SK-N-SH (cell line): ENCODE results near the gene HS6ST1. TPM values are rescaled to one million over a fixed set of nuclear protein-coding genes. Genes with fewer than 3 reads are reported as not detected.

Experiments
- CTCF ChIA-PET: fragments of 300-600, 350-600 bp; formaldehyde crosslinking; extraction: SDS; loops from one replicate; lab custom pipeline; 2021; lab: Yijun Ruan, JAX
- POLR2A ChIA-PET: fragments of 350-600 bp; sonication (Branson Sonifier 250); formaldehyde crosslinking; extraction: SDS; loops from one replicate; lab custom pipeline; 2020; ENCODE audit warnings: antibody characterized with exemption, inconsistent platforms; lab: Yijun Ruan, JAX
- DNase-seq: peaks from one replicate; pipeline ENCODE4 v3.0.0; 2012
- H2AFZ ChIP-seq: fragments of 200-600 bp; sonication (generic); 2 replicates; pipeline ENCODE4 v1.8.1; 2016; ENCODE audit warnings: antibody characterized with exemption, mild to moderate bottlenecking, low read depth
- H3F3A ChIP-seq: fragments of 200-600 bp; sonication (generic); replicated peaks from 2 replicates; pipeline ENCODE3; 2016; ENCODE audit warnings: antibody characterized with exemption, mild to moderate bottlenecking; ENCODE audit not compliant: insufficient read depth
- H3K27ac ChIP-seq, 2 experiments: fragments of 200-500 bp in 1 of 2; fragments of 200-600 bp in 1 of 2; sonication (Bioruptor generic) in 1 of 2; sonication (generic), shearing (Covaris generic) in 1 of 2; 2 replicates each; pipeline versions ENCODE4 v1.5.1 to v1.6.1; 2014 to 2016; ENCODE audit warnings: low read depth in 2 of 2, inconsistent platforms in 1 of 2, low read length in 1 of 2, mild to moderate bottlenecking in 1 of 2, mixed read lengths in 1 of 2
- H3K27me3 ChIP-seq: fragments of 200-600 bp; sonication (generic), shearing (Covaris generic); 2 replicates; pipeline ENCODE4 v1.6.1; 2016; ENCODE audit warnings: mixed run types; ENCODE audit not compliant: insufficient read depth
- H3K36me3 ChIP-seq, 2 experiments: fragments of 200-500 bp in 1 of 2; fragments of 200-600 bp in 1 of 2; sonication (Bioruptor generic) in 1 of 2; sonication (generic) in 1 of 2; replicated peaks in 1 of 2; 2 replicates each; pipeline versions ENCODE3 to v1.5.1; 2014 to 2016; ENCODE audit warnings: low read length in 1 of 2, mild to moderate bottlenecking in 1 of 2; ENCODE audit not compliant: insufficient read depth in 2 of 2, control insufficient read depth in 1 of 2
- H3K4me1 ChIP-seq, 2 experiments: fragments of 200-500 bp in 1 of 2; fragments of 200-600 bp in 1 of 2; sonication (Bioruptor generic) in 1 of 2; sonication (generic), shearing (Covaris generic) in 1 of 2; 2 replicates each; pipeline versions ENCODE4 v1.5.1 to v1.6.1; 2014 to 2016; ENCODE audit warnings: low read depth in 1 of 2, low read length in 1 of 2, mixed run types in 1 of 2; ENCODE audit not compliant: insufficient read depth in 2 of 2, control insufficient read depth in 1 of 2
- H3K4me2 ChIP-seq: fragments of 200-600 bp; sonication (generic), shearing (Covaris generic); 2 replicates; pipeline ENCODE4 v1.6.1; 2017; ENCODE audit warnings: mixed run types
- H3K4me3 ChIP-seq, 2 experiments: fragments of 200-500 bp in 1 of 2; fragments of 200-600 bp in 1 of 2; sonication (Bioruptor generic) in 1 of 2; sonication (generic), shearing (Covaris generic) in 1 of 2; 2 replicates each; pipeline versions ENCODE4 v1.5.1 to v1.8.1; 2014 to 2016; ENCODE audit warnings: low read depth in 2 of 2, inconsistent platforms in 1 of 2, low read length in 1 of 2, mild to moderate bottlenecking in 1 of 2, mixed read lengths in 1 of 2, moderate library complexity in 1 of 2
- H3K79me2 ChIP-seq: fragments of 200-600 bp; sonication (generic); 2 replicates; pipeline ENCODE4 v1.8.1; 2017; ENCODE audit warnings: mild to moderate bottlenecking; ENCODE audit not compliant: insufficient read depth
- H3K9ac ChIP-seq: fragments of 200-600 bp; sonication (generic); 2 replicates; pipeline ENCODE4 v1.6.1; 2017; ENCODE audit warnings: mixed run types
- H3K9me2 ChIP-seq: fragments of 200-600 bp; sonication (generic); 2 replicates; pipeline ENCODE4 v1.6.1; 2017; ENCODE audit warnings: mixed run types
- H3K9me3 ChIP-seq: fragments of 200-600 bp; sonication (generic); 2 replicates; pipeline ENCODE4 v1.6.1; 2017; ENCODE audit warnings: mixed run types, mild to moderate bottlenecking, moderate library complexity
- H4K20me1 ChIP-seq: fragments of 200-600 bp; sonication (generic); 2 replicates; pipeline ENCODE4 v1.6.1; 2017; ENCODE audit warnings: mild to moderate bottlenecking, mixed run types; ENCODE audit not compliant: insufficient read depth
- CTCF ChIP-seq: fragments of 200-600 bp; sonication (generic); IDR thresholded peaks from 2 replicates; pipeline ENCODE4 v1.6.1; 2017; ENCODE audit warnings: antibody characterized with exemption, mild to moderate bottlenecking, moderate library complexity
- EP300 ChIP-seq, 2 experiments: IDR thresholded peaks; 2 replicates each; pipeline versions ENCODE4 v1.4.0 to v1.6.1; 2012; ENCODE audit warnings: borderline replicate concordance in 1 of 2, low read depth in 1 of 2, low read length in 1 of 2
- EZH2phosphoT487 ChIP-seq: fragments of 200-600 bp; sonication (generic); IDR thresholded peaks from 2 replicates; pipeline ENCODE4 v1.6.1; 2017; ENCODE audit warnings: low read depth, mixed run types, mild to moderate bottlenecking, antibody characterized with exemption, moderate library complexity, borderline replicate concordance
- FOSL2 ChIP-seq: IDR thresholded peaks from 2 replicates; pipeline ENCODE4 v1.4.0; 2012; ENCODE audit warnings: low read depth, mild to moderate bottlenecking, moderate library complexity, borderline replicate concordance
- GABPA ChIP-seq: IDR thresholded peaks from 2 replicates; pipeline ENCODE4 v1.4.0; 2012; ENCODE audit warnings: low read depth, mild to moderate bottlenecking
- GATA2 ChIP-seq: sonication (generic); formaldehyde crosslinking; IDR thresholded peaks from 2 replicates; pipeline ENCODE4 v1.5.0; 2020; ENCODE audit warnings: mild to moderate bottlenecking, missing genetic modification reagents
- JUND ChIP-seq: IDR thresholded peaks from 2 replicates; pipeline ENCODE4 v1.4.0; 2012
- MAX ChIP-seq: IDR thresholded peaks from 2 replicates; pipeline ENCODE4 v1.4.0; 2012; ENCODE audit warnings: low read depth
- MEF2A ChIP-seq: IDR thresholded peaks from 2 replicates; pipeline ENCODE4 v1.4.0; 2012; ENCODE audit warnings: low read depth, borderline replicate concordance
- NFIC ChIP-seq: IDR thresholded peaks from 2 replicates; pipeline ENCODE4 v1.4.0; 2012; ENCODE audit warnings: borderline replicate concordance
- RAD21 ChIP-seq: IDR thresholded peaks from 2 replicates; pipeline ENCODE4 v1.6.1; 2012; ENCODE audit warnings: mild to moderate bottlenecking, low read length
- REST ChIP-seq: IDR thresholded peaks from 2 replicates; pipeline ENCODE4 v1.6.1; 2012; ENCODE audit warnings: mild to moderate bottlenecking, low read depth, low read length, moderate library complexity
- RFX5 ChIP-seq: IDR thresholded peaks from 2 replicates; pipeline ENCODE4 v1.6.1; 2012; ENCODE audit warnings: mild to moderate bottlenecking, improper control_type of control experiment, low read length
- SIN3A ChIP-seq: IDR thresholded peaks from 2 replicates; pipeline ENCODE4 v1.6.1; 2012; ENCODE audit warnings: low read depth, mild to moderate bottlenecking, low read length, moderate library complexity, borderline replicate concordance
- SMC3 ChIP-seq: IDR thresholded peaks from 2 replicates; pipeline ENCODE4 v1.6.1; 2012; ENCODE audit warnings: low read depth, low read length, improper control_type of control experiment
- TAF1 ChIP-seq: IDR thresholded peaks from 2 replicates; pipeline ENCODE4 v1.6.1; 2012; ENCODE audit warnings: low read depth, mild to moderate bottlenecking, low read length, moderate library complexity, borderline replicate concordance
- TCF12 ChIP-seq: IDR thresholded peaks from 2 replicates; pipeline ENCODE4 v1.4.0; 2012
- TEAD4 ChIP-seq: IDR thresholded peaks from 2 replicates; pipeline ENCODE4 v1.4.0; 2012; ENCODE audit warnings: mild to moderate bottlenecking, borderline replicate concordance; ENCODE audit not compliant: insufficient read depth
- USF1 ChIP-seq: IDR thresholded peaks from 2 replicates; pipeline ENCODE4 v1.4.0; 2012; ENCODE audit warnings: low read depth, borderline replicate concordance
- YY1 ChIP-seq: IDR thresholded peaks from 2 replicates; pipeline ENCODE4 v1.4.0; 2012; ENCODE audit warnings: low read depth, mild to moderate bottlenecking
- WGBS: methylation state at CpG from one replicate; pipeline ENCODE4 v1.1.6; 2017; ENCODE audit warnings: low lambda C conversion rate; 5-methylcytosine and 5-hydroxymethylcytosine counted together
- polyA plus RNA-seq, 3 experiments: library from polyadenylated mRNA; depleted of rRNA; stranded (reverse); fragments of >200 nt; gene quantifications; 2 replicates each; pipeline ENCODE4 v1.2.3, GENCODE V29; 2012
- TF ChIP-seq, protein P1 (sequence below): IDR thresholded peaks from 2 replicates; pipeline ENCODE4; 2012
- TF ChIP-seq, protein P2 (sequence below): fragments of 150-350 bp; IDR thresholded peaks from 2 replicates; pipeline ENCODE4 v1.6.1; 2017; ENCODE audit warnings: antibody characterized with exemption, low read length, low read depth, borderline replicate concordance
- TF ChIP-seq, protein P3 (sequence below): fragments of 150-350 bp; IDR thresholded peaks from 2 replicates; pipeline ENCODE4 v1.6.1; 2016; ENCODE audit warnings: mild to moderate bottlenecking, low read depth, low read length

The HS6ST1 gene
- polyA plus RNA-seq, 1 of the 3 experiments (the other 2 are of a cell fraction), result 5.9 TPM

DNA sequence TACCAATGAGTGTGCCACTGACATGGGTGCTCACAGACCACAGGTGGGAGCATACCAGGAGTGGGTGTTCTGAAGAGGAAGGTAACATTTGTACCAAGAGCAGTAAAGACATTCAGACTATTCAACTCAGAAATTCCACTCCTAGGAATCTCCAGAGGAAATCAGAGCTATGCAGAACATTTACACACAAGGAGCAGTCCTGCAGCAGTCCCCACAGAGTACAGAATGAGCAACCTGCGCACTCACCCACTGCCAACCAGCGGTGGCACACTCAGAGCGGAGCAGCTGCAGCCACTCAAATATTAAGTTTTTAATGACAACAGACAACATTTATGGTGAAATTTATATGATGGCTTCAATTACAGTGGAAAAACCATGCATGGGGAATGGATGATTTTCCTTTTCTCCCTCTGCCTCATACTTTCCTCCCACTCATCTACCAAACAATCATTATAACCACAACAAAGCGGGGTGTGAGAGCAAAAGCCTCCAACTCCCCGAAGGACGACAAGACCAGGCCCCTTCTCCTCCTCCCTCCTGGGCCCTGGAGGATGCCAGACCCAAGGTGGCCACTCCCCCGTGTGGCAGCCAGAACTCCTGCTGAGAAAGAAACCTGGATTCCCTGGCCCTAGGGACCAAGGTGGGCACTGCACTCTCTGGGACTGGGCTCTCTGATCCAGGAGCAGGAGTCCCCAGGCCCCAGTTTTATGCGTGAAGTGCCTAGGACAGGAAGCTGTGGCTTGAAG is 5.4 kb downstream of the HS6ST1 start:
- Histone ChIP-seq H3K27me3 (no peaks in the 10 kb centered on the region), H3K4me1 (peaks cover 0 to 88% of the 10 kb centered on the region in 2 experiments; a peak in 1 of 4 replicates), H3K36me3 (peaks cover 0 to 2% of the 10 kb centered on the region in 2 experiments), H4K20me1 (peaks cover 56% of the 10 kb centered on the region), H3K4me3 (no peak overlapping the region), H3K9ac (no peak overlapping the region), H3K27ac (no peak overlapping the region), H3K9me3 (no peaks in the 10 kb centered on the region), H3K4me2 (no peak overlapping the region), H3K9me2 (no peaks in the 10 kb centered on the region), H3K79me2 (peaks cover 6% of the 10 kb centered on the region; the same call in 1 of the 2 replicates), H3F3A (no peaks in the 10 kb centered on the region), H2AFZ (no peak overlapping the region)
- POLR2A ChIA-PET, result no interaction called here
- 48% methylated on average over 8 of the region's 8 CpGs for WGBS
- peak; percentile 74 for DNase-seq
- CTCF ChIA-PET, result interaction anchor here (0.5 to 1.9 kb wide), 5 partner anchors 10 to 250 kb away, joined by 3 to 6 read pairs (median 4); no protein-coding TSS in a partner anchor
- TF ChIP-seq, protein P1, sequence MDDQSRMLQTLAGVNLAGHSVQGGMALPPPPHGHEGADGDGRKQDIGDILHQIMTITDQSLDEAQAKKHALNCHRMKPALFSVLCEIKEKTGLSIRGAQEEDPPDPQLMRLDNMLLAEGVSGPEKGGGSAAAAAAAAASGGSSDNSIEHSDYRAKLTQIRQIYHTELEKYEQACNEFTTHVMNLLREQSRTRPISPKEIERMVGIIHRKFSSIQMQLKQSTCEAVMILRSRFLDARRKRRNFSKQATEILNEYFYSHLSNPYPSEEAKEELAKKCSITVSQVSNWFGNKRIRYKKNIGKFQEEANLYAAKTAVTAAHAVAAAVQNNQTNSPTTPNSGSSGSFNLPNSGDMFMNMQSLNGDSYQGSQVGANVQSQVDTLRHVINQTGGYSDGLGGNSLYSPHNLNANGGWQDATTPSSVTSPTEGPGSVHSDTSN, result no peak
- TF ChIP-seq JUND, result no peak
- no peak for TF ChIP-seq GABPA
- no peak for TF ChIP-seq EZH2phosphoT487
- TF ChIP-seq GATA2 (CRISPR knock-in tag), result no peak
- no peak for TF ChIP-seq REST
- TF ChIP-seq NFIC, result no peak
- no peak for TF ChIP-seq TAF1
- TF ChIP-seq, protein P2, sequence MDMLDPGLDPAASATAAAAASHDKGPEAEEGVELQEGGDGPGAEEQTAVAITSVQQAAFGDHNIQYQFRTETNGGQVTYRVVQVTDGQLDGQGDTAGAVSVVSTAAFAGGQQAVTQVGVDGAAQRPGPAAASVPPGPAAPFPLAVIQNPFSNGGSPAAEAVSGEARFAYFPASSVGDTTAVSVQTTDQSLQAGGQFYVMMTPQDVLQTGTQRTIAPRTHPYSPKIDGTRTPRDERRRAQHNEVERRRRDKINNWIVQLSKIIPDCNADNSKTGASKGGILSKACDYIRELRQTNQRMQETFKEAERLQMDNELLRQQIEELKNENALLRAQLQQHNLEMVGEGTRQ, result no peak
- no peak for TF ChIP-seq TEAD4
- no peak for TF ChIP-seq MEF2A
- TF ChIP-seq TCF12, result peak; percentile 45; the same call in 1 of the 2 replicates
- peak; percentile 42 for TF ChIP-seq CTCF
- TF ChIP-seq RFX5, result no peak
- no peak for TF ChIP-seq FOSL2
- TF ChIP-seq, protein P3, sequence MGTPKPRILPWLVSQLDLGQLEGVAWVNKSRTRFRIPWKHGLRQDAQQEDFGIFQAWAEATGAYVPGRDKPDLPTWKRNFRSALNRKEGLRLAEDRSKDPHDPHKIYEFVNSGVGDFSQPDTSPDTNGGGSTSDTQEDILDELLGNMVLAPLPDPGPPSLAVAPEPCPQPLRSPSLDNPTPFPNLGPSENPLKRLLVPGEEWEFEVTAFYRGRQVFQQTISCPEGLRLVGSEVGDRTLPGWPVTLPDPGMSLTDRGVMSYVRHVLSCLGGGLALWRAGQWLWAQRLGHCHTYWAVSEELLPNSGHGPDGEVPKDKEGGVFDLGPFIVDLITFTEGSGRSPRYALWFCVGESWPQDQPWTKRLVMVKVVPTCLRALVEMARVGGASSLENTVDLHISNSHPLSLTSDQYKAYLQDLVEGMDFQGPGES, result no peak
- TF ChIP-seq SMC3, result peak; percentile 27; the same call in 1 of the 2 replicates
- no peak for TF ChIP-seq USF1
- no peak for TF ChIP-seq SIN3A
- no peak for TF ChIP-seq EP300 (IDR thresholded peaks at IDR 0.05; ENCODE audit: borderline replicate concordance in 1 of 2, low read depth in 1 of 2, low read length in 1 of 2)
- no peak for TF ChIP-seq MAX
- TF ChIP-seq YY1, result no peak
- peak; percentile 34 for TF ChIP-seq RAD21
